ENCODE data around the gene CXCL12. TPM values are rescaled to one million over a fixed set of nuclear protein-coding genes. Genes with fewer than 3 reads are reported as not detected.

CXCL12 gene
- total and polyA plus RNA-seq, 2 donors (not counting 3 experiments of a cell fraction or from before 2014, with no cell fraction given), result 0.35 to 1.4 TPM

DNA sequence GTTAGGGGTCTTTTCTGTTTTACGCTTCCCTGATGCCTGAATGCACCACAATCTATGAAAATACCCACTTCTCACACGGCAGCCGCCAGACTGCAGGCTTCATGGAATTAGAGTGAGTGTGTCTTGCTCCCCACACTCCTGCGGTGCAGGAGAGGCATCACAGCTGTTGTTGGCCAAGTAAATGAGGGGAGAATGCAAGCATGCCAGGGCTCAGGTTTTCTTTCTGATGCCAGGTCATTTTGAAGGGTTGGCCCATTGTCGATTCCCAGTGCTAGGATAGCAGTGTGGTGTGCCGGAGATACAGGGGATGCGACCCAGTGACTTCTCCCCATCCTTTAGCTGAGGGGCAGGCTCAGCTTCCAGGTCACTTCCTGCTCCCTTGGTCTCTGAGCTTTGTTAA, 16.3 kb downstream of the CXCL12 start:
- Histone ChIP-seq H3K27ac (ENCODE audit: insufficient read depth, low read depth, low read length) (no peak overlapping the region), H2AFZ (ENCODE audit: low read depth, low read length) (no peak overlapping the region), H3K9me1 (replicated peaks; ENCODE audit: control insufficient read depth, extremely low read depth, insufficient read depth, low read length) (no peaks in the 10 kb centered on the region), H3K27me3 (ENCODE audit: control insufficient read depth in 2 of 2, insufficient read depth in 2 of 2, low read length in 2 of 2) (no peaks in the 10 kb centered on the region), H4K20me1 (replicated peaks; ENCODE audit: control insufficient read depth, extremely low read depth, insufficient read depth, low read length) (no peaks in the 10 kb centered on the region), H3K36me3 (ENCODE audit: control insufficient read depth in 2 of 2, extremely low read depth in 1 of 2, insufficient read depth in 2 of 2, low read length in 2 of 2) (no peaks in the 10 kb centered on the region), H3K4me2 (ENCODE audit: insufficient read depth, low read length) (no peak overlapping the region), H3K9ac (replicated peaks; ENCODE audit: extremely low read depth, insufficient read depth, low read length) (no peak overlapping the region), H3K4me1 (ENCODE audit: control insufficient read depth, extremely low read depth, insufficient read depth, low read length) (no peaks in the 10 kb centered on the region), H3K4me3 (replicated peaks in 1 of 3; ENCODE audit: insufficient read depth in 1 of 3, low read depth in 1 of 3, low read length in 3 of 3) (no peak overlapping the region), H3K9me3 (replicated peaks; ENCODE audit: control insufficient read depth, insufficient read depth, low read length) (no peaks in the 10 kb centered on the region), H3K79me2 (ENCODE audit: control insufficient read depth, insufficient read depth, low read length) (no peaks in the 10 kb centered on the region)
- BruUV-seq (replicated peaks), result no TSS peak
- FAIRE-seq (no peak), DNase-seq (ENCODE audit: low read depth, low spot score) (no peak)
- intact Hi-C loops (cut with micrococcal nuclease) (no loop called here), dilution Hi-C loops (cut with MboI; ENCODE audit: extremely low pct_ligation_motif_present, low sequenced_read_pairs) (no loop called here)
- ChIA-PET CTCF (no interaction called here), POLR2A (no interaction called here)
- TF ChIP-seq MYC (IDR thresholded peaks at IDR 0.05; ENCODE audit: low read depth, low read length), result no peak
- no peak for TF ChIP-seq EZH2 (IDR thresholded peaks at IDR 0.05; ENCODE audit: borderline replicate concordance, low read depth, low read length, severe bottlenecking)
- TF ChIP-seq, protein P1, sequence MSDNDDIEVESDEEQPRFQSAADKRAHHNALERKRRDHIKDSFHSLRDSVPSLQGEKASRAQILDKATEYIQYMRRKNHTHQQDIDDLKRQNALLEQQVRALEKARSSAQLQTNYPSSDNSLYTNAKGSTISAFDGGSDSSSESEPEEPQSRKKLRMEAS (IDR thresholded peaks at IDR 0.05; ENCODE audit: insufficient read depth, insufficient read length), result no peak
- no peak for TF ChIP-seq FOS (IDR thresholded peaks at IDR 0.05; ENCODE audit: borderline replicate concordance, insufficient read depth, low read length)
- TF ChIP-seq JUN (IDR thresholded peaks at IDR 0.05; ENCODE audit: borderline replicate concordance, insufficient read depth, insufficient read length, low read depth), result no peak
- no peak for TF ChIP-seq POLR2A (IDR thresholded peaks at IDR 0.05; ENCODE audit: low read depth, low read length)
- TF ChIP-seq POLR2AphosphoS5 (IDR thresholded peaks at IDR 0.05; ENCODE audit: insufficient read depth, low read depth, low read length), result no peak
- TF ChIP-seq, protein P2, sequence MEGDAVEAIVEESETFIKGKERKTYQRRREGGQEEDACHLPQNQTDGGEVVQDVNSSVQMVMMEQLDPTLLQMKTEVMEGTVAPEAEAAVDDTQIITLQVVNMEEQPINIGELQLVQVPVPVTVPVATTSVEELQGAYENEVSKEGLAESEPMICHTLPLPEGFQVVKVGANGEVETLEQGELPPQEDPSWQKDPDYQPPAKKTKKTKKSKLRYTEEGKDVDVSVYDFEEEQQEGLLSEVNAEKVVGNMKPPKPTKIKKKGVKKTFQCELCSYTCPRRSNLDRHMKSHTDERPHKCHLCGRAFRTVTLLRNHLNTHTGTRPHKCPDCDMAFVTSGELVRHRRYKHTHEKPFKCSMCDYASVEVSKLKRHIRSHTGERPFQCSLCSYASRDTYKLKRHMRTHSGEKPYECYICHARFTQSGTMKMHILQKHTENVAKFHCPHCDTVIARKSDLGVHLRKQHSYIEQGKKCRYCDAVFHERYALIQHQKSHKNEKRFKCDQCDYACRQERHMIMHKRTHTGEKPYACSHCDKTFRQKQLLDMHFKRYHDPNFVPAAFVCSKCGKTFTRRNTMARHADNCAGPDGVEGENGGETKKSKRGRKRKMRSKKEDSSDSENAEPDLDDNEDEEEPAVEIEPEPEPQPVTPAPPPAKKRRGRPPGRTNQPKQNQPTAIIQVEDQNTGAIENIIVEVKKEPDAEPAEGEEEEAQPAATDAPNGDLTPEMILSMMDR (IDR thresholded peaks at IDR 0.05; ENCODE audit: extremely low read depth in 1 of 2, insufficient read depth in 1 of 2, low read depth in 1 of 2, low read length in 2 of 2), result no peak
- TF ChIP-seq GATA2 (IDR thresholded peaks at IDR 0.05; ENCODE audit: insufficient read depth, insufficient read length, low read depth, low read length), result no peak

All from endothelial cell of umbilical vein (primary cell).